SIG-M5 treated with dmso at 0.1 percent for 504 hours (cell line): Measurements from ENCODE around the gene IL1F10.
A peak's percentile ranks its signal among the peaks of the same experiment; 100 is the strongest.

Experiments used
- DNase-seq: peaks from one replicate; lab custom pipeline; 2025; ENCODE audit not compliant: unreplicated experiment; lab: John Stamatoyannopoulos, UW

IL1F10 gene

GRCh38 chr2:113067681-113068080, at the start of gene IL1F10:
IL1F10 (plus strand) TSS chr2:113067970; CDS start chr2:113072739, 4,769 bp downstream.
- no peak for DNase-seq

GRCh38 chr2:113018509-113018908, 49.3 kb upstream of the IL1F10 start:
- no peak for DNase-seq

GRCh38 chr2:113021312-113021711, 46.5 kb upstream of the IL1F10 start:
- no peak for DNase-seq

- no peak for DNase-seq
Observed at GRCh38 chr2:113024764-113025163, 43.0 kb upstream of the IL1F10 start.

GRCh38 chr2:113025737-113026136, 42.0 kb upstream of the IL1F10 start:
- peak; percentile 44 for DNase-seq

- DNase-seq: no peak
Observed at GRCh38 chr2:113027691-113028090, 40.1 kb upstream of the IL1F10 start.

GRCh38 chr2:113028112-113028511, 39.7 kb upstream of the IL1F10 start:
- no peak for DNase-seq

GRCh38 chr2:113032737-113033136, 35.0 kb upstream of the IL1F10 start:
- DNase-seq: no peak

GRCh38 chr2:113034016-113034415, 33.8 kb upstream of the IL1F10 start:
- DNase-seq: no peak

- DNase-seq: no peak
Observed at GRCh38 chr2:113036763-113037162, 31.0 kb upstream of the IL1F10 start.

GRCh38 chr2:113038291-113038690, 29.5 kb upstream of the IL1F10 start:
- no peak for DNase-seq

- no peak for DNase-seq
Observed at GRCh38 chr2:113039158-113039557, 28.6 kb upstream of the IL1F10 start.

GRCh38 chr2:113039719-113040118, 28.1 kb upstream of the IL1F10 start:
- DNase-seq: no peak

- DNase-seq: no peak
Observed at GRCh38 chr2:113041871-113042270, 25.9 kb upstream of the IL1F10 start.

GRCh38 chr2:113046465-113046864, 21.3 kb upstream of the IL1F10 start:
- no peak for DNase-seq

- DNase-seq: no peak
Observed at GRCh38 chr2:113050921-113051895, 16.6 kb upstream of the IL1F10 start.

- no peak for DNase-seq
Observed at GRCh38 chr2:113052396-113052917, 15.3 kb upstream of the IL1F10 start, which contains the start of gene IL36B. IL36B (minus strand) TSS chr2:113052867.

GRCh38 chr2:113053666-113054065, 14.1 kb upstream of the IL1F10 start:
- DNase-seq: no peak

- no peak for DNase-seq
Observed at GRCh38 chr2:113054066-113054465, 13.7 kb upstream of the IL1F10 start.

GRCh38 chr2:113056521-113056920, 11.2 kb upstream of the IL1F10 start:
- no peak for DNase-seq

- no peak for DNase-seq
Observed at GRCh38 chr2:113057117-113057516, 10.7 kb upstream of the IL1F10 start.

- DNase-seq: no peak
Observed at GRCh38 chr2:113058411-113058994, 9.3 kb upstream of the IL1F10 start.
